K562 (cell line): Measurements from ENCODE around the gene EPB41L2. TPM values are rescaled to one million over a fixed set of nuclear protein-coding genes. Genes with fewer than 3 reads are reported as not detected.
A peak's percentile ranks its signal among the peaks of the same experiment; 100 is the strongest.

Source experiments
- ATAC-seq: fragments of 200-7000 bp; cut with Tn5 transposase; 3 replicates; pipeline ENCODE4 v1.9.1; 2020; ENCODE audit warnings: moderate library complexity
- BruUV-seq: library from RNA; stranded (reverse); fragments of 400-500 nt; replicated peaks from 2 replicates; lab custom pipeline; 2021; lab: Mats Ljungman, UMichigan
- CTCF ChIA-PET: fragments of 300-600 bp; formaldehyde crosslinking; extraction: SDS; loops from one replicate; lab custom pipeline; 2021; ENCODE audit warnings: low intra/inter-chr PET ratio; lab: Yijun Ruan, JAX
- POLR2A ChIA-PET: fragments of 300-600, 350-650 bp; sonication (Branson Sonifier 250); formaldehyde crosslinking; extraction: SDS; loops from one replicate; lab custom pipeline; 2021; ENCODE audit warnings: antibody characterized with exemption, inconsistent platforms; lab: Yijun Ruan, JAX
- DNase-seq, 4 experiments: peaks; one replicate each; pipeline versions ENCODE4 v3.0.0 to v3.0.0-alpha.2; 2011 to 2018; ENCODE audit warnings: low spot score in 3 of 4, mixed read lengths in 3 of 4; ENCODE audit errors: extremely low read depth in 1 of 4
- FAIRE-seq: peaks from 2 replicates; lab custom pipeline; 2011; peaks lifted over from hg19 to GRCh38; lab: Jason Lieb, UNC
- H2AFZ ChIP-seq: 2 replicates; pipeline ENCODE4 v1.6.0; 2011; ENCODE audit warnings: low read depth, low read length, control low read depth, inconsistent platforms
- H3K27ac ChIP-seq: fragments of 200-600 bp; 3 replicates; pipeline ENCODE4 v1.8.0; 2011; ENCODE audit warnings: low read depth, mild to moderate bottlenecking, control low read depth, inconsistent platforms, low read length, moderate library complexity, mixed read lengths; ENCODE audit errors: extremely low read depth
- H3K27me3 ChIP-seq, 2 experiments: fragments of 300-600 bp in 1 of 2; 2 replicates in 1 of 2; 3 replicates in 1 of 2; pipeline versions ENCODE4 v1.6.0 to v1.8.0; 2011; ENCODE audit warnings: inconsistent platforms in 2 of 2, low read length in 2 of 2, mild to moderate bottlenecking in 1 of 2, mixed read lengths in 1 of 2, moderate library complexity in 1 of 2; ENCODE audit not compliant: control insufficient read depth in 2 of 2, insufficient read depth in 2 of 2
- H3K36me3 ChIP-seq: fragments of 300-600 bp; 3 replicates; pipeline ENCODE4 v1.8.0; 2011; ENCODE audit warnings: mild to moderate bottlenecking, low read length, inconsistent platforms; ENCODE audit not compliant: control insufficient read depth, insufficient read depth
- H3K4me1 ChIP-seq, 2 experiments: fragments of 200-600 bp in 1 of 2; replicated peaks in 1 of 2; 2 replicates in 1 of 2; 3 replicates in 1 of 2; pipeline versions ENCODE4 v1.5.1 to v1.8.0; 2011; ENCODE audit warnings: inconsistent platforms in 2 of 2, low read length in 2 of 2, mild to moderate bottlenecking in 1 of 2, mixed read lengths in 1 of 2, moderate library complexity in 1 of 2; ENCODE audit not compliant: control insufficient read depth in 2 of 2, insufficient read depth in 2 of 2
- H3K4me2 ChIP-seq: 2 replicates; pipeline ENCODE4 v1.6.1; 2011; ENCODE audit warnings: low read length, control low read depth, inconsistent platforms, mixed read lengths; ENCODE audit not compliant: insufficient read depth
- H3K4me3 ChIP-seq: fragments of 200-600 bp; sonication (generic), shearing (Covaris generic); 2 replicates; pipeline ENCODE4 v1.5.1; 2016; ENCODE audit warnings: control low read depth, inconsistent platforms
- H3K79me2 ChIP-seq: fragments of 200-600 bp; 3 replicates; pipeline ENCODE4 v1.8.0; 2011; ENCODE audit warnings: low read length, inconsistent platforms; ENCODE audit not compliant: control insufficient read depth, insufficient read depth
- H3K9ac ChIP-seq, 2 experiments: 2 replicates each; pipeline versions ENCODE4 v1.6.0 to v1.6.1; 2011; ENCODE audit warnings: low read depth in 2 of 2, low read length in 2 of 2, control low read depth in 1 of 2, inconsistent platforms in 1 of 2, mild to moderate bottlenecking in 1 of 2, mixed read lengths in 1 of 2; ENCODE audit not compliant: insufficient read depth in 1 of 2
- H3K9me1 ChIP-seq: one replicate; pipeline ENCODE4 v1.6.0; 2011; ENCODE audit warnings: inconsistent platforms, mild to moderate bottlenecking, low read length, moderate library complexity; ENCODE audit not compliant: control insufficient read depth, insufficient read depth
- H3K9me3 ChIP-seq: replicated peaks from 2 replicates; pipeline ENCODE4 v1.5.1; 2011; ENCODE audit warnings: low read depth, low read length, inconsistent platforms; ENCODE audit not compliant: control insufficient read depth, insufficient read depth
- H4K20me1 ChIP-seq: replicated peaks from 2 replicates; pipeline ENCODE4 v1.6.1; 2011; ENCODE audit warnings: low read length, inconsistent platforms, mixed read lengths; ENCODE audit not compliant: control insufficient read depth, insufficient read depth
- FOSL1 ChIP-seq: fragments of 200-800 bp; sonication (Bioruptor generic); conservative IDR thresholded peaks from 2 replicates; pipeline ENCODE4 v1.6.1; 2016; ENCODE audit warnings: missing genetic modification characterization, missing compliant biosample characterization
- JUNB ChIP-seq: fragments of 450-650 bp; formaldehyde crosslinking; conservative IDR thresholded peaks from 2 replicates; pipeline ENCODE4 v1.4.0; 2020; ENCODE audit warnings: mild to moderate bottlenecking
- JUND ChIP-seq, 2 experiments: IDR thresholded peaks; 2 replicates in 1 of 2; 3 replicates in 1 of 2; pipeline ENCODE4 v1.6.1; 2011; ENCODE audit warnings: borderline replicate concordance in 2 of 2, low read depth in 2 of 2, low read length in 2 of 2, improper control_type of control experiment in 1 of 2, missing biosample characterization in 1 of 2, missing genetic modification characterization in 1 of 2, missing genetic modification reagents in 1 of 2
- NFYB ChIP-seq: IDR thresholded peaks from 2 replicates; pipeline ENCODE4 v1.6.1; 2011; ENCODE audit warnings: mild to moderate bottlenecking, moderate library complexity; ENCODE audit not compliant: insufficient read length; ENCODE audit errors: extremely low read depth
- RBM25 ChIP-seq: fragments of 200-400 bp; formaldehyde crosslinking; IDR thresholded peaks from 2 replicates; pipeline ENCODE4 v1.6.1; 2018; ENCODE audit warnings: low read length, low read depth, moderate library complexity; ENCODE audit not compliant: severe bottlenecking
- SMAD1 ChIP-seq: fragments of 150-350 bp; IDR thresholded peaks from 2 replicates; pipeline ENCODE4 v1.6.1; 2014; ENCODE audit warnings: low read length, low read depth; ENCODE audit not compliant: partially characterized antibody
- WGBS: fragments of 100-300 bp; shearing (Covaris generic); methylation state at CpG from one replicate; pipeline ENCODE4 v1.1.6; 2016; ENCODE audit warnings: low coverage, mixed read lengths; ENCODE audit not compliant: insufficient coverage; ENCODE audit errors: missing lambda C conversion rate; 5-methylcytosine and 5-hydroxymethylcytosine counted together
- in situ Hi-C: fragments of 300-500 bp; cut with MboI; formaldehyde crosslinking; loops from 4 replicates; pipeline ENCODE4 v1.15.0; 2018; ENCODE audit warnings: inconsistent platforms, mixed read lengths
- intact Hi-C: fragments of 100-400 bp; cut with micrococcal nuclease; formaldehyde crosslinking; loops from 2 replicates; pipeline ENCODE4 v1.14.2; 2022
- polyA plus RNA-seq, 8 experiments: library from polyadenylated mRNA; depleted of rRNA in 4 of 8; stranded (reverse) in 5 of 8; unstranded in 3 of 8; fragments of >200 nt; fragmentation: Nextera tagmentation in 2 of 8; fragmentation: Illumina TruSeq in 1 of 8; extraction: Ambion mirVana in 2 of 8; extraction: Trizol in 1 of 8; gene quantifications; 2 replicates each; pipeline versions ENCODE4 v1.2.1 to v1.2.3, GENCODE V29; 2011 to 2014; ENCODE audit warnings: inconsistent platforms in 1 of 8, missing spikeins in 1 of 8
- total RNA-seq, 7 experiments: library from RNA; depleted of rRNA in 6 of 7; stranded (reverse); fragments of >200 nt in 6 of 7; fragmentation: Illumina TruSeq in 2 of 7; extraction: Trizol in 2 of 7; gene quantifications; 2 replicates each; pipeline versions ENCODE4 v1.2.1 to v1.2.3, GENCODE V29; 2011 to 2021; ENCODE audit warnings: low replicate concordance in 1 of 7
- TF ChIP-seq, protein P1 (sequence below): fragments of 250-450 bp; sonication (Bioruptor Pico); IDR thresholded peaks from 2 replicates; pipeline ENCODE4 v1.5.0; 2021
- TF ChIP-seq, protein P2 (sequence below), 2 experiments: fragments of 450-650 bp in 1 of 2; sonication (generic) in 1 of 2; formaldehyde crosslinking in 1 of 2; IDR thresholded peaks in 1 of 2; conservative IDR thresholded peaks in 1 of 2; 2 replicates each; pipeline versions ENCODE4 v1.6.1 to v1.8.1; 2016 to 2023; ENCODE audit warnings: mild to moderate bottlenecking in 2 of 2, moderate library complexity in 2 of 2, inconsistent platforms in 1 of 2, missing genetic modification reagents in 1 of 2

Gene EPB41L2
- total and polyA plus RNA-seq, 9 of the 15 experiments (the other 6 are each of a cell fraction or from before 2014, with no cell fraction given) = 5.1 to 53.6 (median 25.0) TPM

DNA sequence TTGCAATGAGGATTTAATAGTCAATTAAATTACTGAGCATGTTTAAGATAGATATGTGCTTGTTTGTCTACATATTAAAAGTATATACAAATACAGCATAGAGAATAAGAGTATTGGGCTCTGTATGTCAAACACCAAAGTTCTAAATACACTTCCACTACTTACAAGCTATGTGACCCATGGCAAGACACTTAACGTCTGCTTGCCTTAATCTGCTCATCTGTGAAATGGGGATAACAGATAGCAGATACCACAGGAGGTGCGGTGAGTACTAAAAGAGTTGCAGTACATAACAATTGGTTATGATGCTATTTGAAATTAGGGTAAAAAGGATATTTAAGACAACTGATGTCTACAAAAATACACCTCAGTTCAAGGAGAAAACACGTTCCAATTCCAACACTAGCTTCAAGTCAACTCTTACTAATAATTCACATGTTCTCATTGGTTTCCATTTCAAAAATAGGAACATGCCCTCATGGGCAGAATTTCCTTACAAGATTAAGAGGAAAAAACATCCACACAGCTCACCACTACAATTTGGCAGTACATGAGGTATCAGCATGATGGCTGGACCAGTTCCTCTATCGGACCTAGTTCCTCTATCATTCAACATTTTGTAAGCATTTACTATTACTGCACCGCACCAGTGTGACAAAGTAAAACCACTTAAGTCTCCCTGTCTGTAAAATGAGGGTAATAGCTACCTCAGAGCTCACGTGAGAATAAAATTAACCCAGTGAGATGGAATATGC is 134.7 kb downstream of the EPB41L2 start:
- Histone ChIP-seq H3K36me3 (no peaks in the 10 kb centered on the region), H3K79me2 (no peaks in the 10 kb centered on the region), H3K4me1 (no peaks in the 10 kb centered on the region; a peak in 1 of 5 replicates), H4K20me1 (no peaks in the 10 kb centered on the region), H3K27me3 (no peaks in the 10 kb centered on the region), H3K27ac (no peak overlapping the region), H3K4me2 (no peak overlapping the region), H3K4me3 (no peak overlapping the region), H2AFZ (no peak overlapping the region), H3K9me3 (no peaks in the 10 kb centered on the region), H3K9ac (no peak overlapping the region), H3K9me1 (no peaks in the 10 kb centered on the region)
- no peak for DNase-seq
- peak; percentile 60 for TF ChIP-seq RBM25
- TF ChIP-seq JUNB (CRISPR knock-in tag) = no peak
- WGBS = 26% methylated on average over 6 of the region's 6 CpGs
- ChIA-PET POLR2A (interaction anchor here (0.6 to 1.3 kb wide), 3 partner anchors 9 to 207 kb away, joined by 3 read pairs; partner anchors contain the start of gene AKAP7), CTCF (no interaction called here)
- in situ Hi-C loops (no loop called here), intact Hi-C loops (no loop called here)
- ATAC-seq = no peak
- BruUV-seq = no TSS peak
- FAIRE-seq = no peak

DNA sequence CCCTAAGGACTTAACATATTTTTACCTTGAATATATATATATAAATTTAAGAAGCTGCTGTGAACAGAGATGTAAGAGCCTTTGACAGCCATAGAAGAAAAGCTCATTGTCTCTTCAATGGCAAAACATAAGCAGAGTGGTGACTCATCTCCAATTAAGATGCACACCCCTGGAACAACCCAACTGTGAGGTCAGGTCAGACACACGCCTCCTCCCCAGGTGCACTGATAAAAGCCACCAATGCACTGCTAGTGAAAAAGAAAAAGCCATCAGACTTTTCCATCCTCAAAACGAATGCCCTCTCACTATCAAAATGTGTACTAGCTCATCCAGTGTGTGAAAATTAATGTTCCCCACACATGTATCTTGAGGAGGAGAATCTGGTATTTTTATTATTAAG is 135.7 kb downstream of the EPB41L2 start:
- ATAC-seq = peak; percentile 77
- Histone ChIP-seq H3K4me2 (no peak overlapping the region), H3K9me3 (no peaks in the 10 kb centered on the region), H3K79me2 (no peaks in the 10 kb centered on the region), H3K4me3 (no peak overlapping the region), H2AFZ (no peak overlapping the region), H3K4me1 (no peaks in the 10 kb centered on the region; a peak in 1 of 5 replicates), H4K20me1 (no peaks in the 10 kb centered on the region), H3K9me1 (no peaks in the 10 kb centered on the region), H3K9ac (no peak overlapping the region), H3K27me3 (no peaks in the 10 kb centered on the region), H3K36me3 (no peaks in the 10 kb centered on the region), H3K27ac (no peak overlapping the region)
- WGBS = 8% methylated on average over 2 of the region's 2 CpGs
- no TSS peak for BruUV-seq
- peak in 3 of 4 experiments; percentile 18 to 38 (median 34) for DNase-seq
- no peak for FAIRE-seq
- ChIA-PET POLR2A (interaction anchor here (0.5 to 1.3 kb wide), 2 partner anchors 7 to 10 kb away, joined by 3 read pairs; no protein-coding TSS in a partner anchor), CTCF (no interaction called here)
- in situ Hi-C loops (no loop called here), intact Hi-C loops (no loop called here)
- TF ChIP-seq JUND (IDR thresholded peaks at IDR 0.05; ENCODE audit: borderline replicate concordance, low read depth, low read length) (peak; percentile 78), JUND (tag; IDR thresholded peaks at IDR 0.05; ENCODE audit: borderline replicate concordance, low read depth, low read length) (peak; percentile 68; the same call in 2 of the 3 replicates), SMAD1 (no peak), NFYB (no peak), FOSL1 (tag) (0 out of 2 replicates have a peak, but pooled peaks have one; percentile 13)
- TF ChIP-seq, protein P1, sequence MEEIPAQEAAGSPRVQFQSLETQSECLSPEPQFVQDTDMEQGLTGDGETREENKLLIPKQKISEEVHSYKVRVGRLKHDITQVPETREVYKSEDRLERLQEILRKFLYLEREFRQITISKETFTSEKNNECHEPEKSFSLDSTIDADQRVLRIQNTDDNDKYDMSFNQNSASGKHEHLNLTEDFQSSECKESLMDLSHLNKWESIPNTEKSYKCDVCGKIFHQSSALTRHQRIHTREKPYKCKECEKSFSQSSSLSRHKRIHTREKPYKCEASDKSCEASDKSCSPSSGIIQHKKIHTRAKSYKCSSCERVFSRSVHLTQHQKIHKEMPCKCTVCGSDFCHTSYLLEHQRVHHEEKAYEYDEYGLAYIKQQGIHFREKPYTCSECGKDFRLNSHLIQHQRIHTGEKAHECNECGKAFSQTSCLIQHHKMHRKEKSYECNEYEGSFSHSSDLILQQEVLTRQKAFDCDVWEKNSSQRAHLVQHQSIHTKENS (CRISPR knock-in tag) = no peak
- TF ChIP-seq, protein P2, sequence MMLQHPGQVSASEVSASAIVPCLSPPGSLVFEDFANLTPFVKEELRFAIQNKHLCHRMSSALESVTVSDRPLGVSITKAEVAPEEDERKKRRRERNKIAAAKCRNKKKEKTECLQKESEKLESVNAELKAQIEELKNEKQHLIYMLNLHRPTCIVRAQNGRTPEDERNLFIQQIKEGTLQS (IDR thresholded peaks at IDR 0.05) = peak; percentile 62
- TF ChIP-seq, protein P2 (CRISPR knock-in tag; conservative IDR thresholded peaks at IDR 0.05) = no peak
